Stimulated activated CD4-positive, alpha-beta T cell treated with anti-CD3 and anti-CD28 coated beads, Interleukin-15, amount 100 ng/mL, for 48 hours (primary cell): ENCODE results near the gene ZFX.

ENCODE experiments used
- DNase-seq, 2 donors: peaks; one replicate each; pipeline ENCODE4 v3.0.0-alpha.2; 2020; ENCODE audit warnings: low read depth in 2 of 2

Gene ZFX

GRCh38 chrX:24201216-24201615 is 51.7 kb downstream of the ZFX start:
- DNase-seq = no peak

GRCh38 chrX:24202465-24203031 is 53.0 kb downstream of the ZFX start:
- DNase-seq = no peak

- peak in 1 of 2 donors; percentile 2 for DNase-seq
Observed at GRCh38 chrX:24203072-24203808, 53.7 kb downstream of the ZFX start.

GRCh38 chrX:24204331-24204730 is 54.8 kb downstream of the ZFX start:
- DNase-seq = no peak

GRCh38 chrX:24204958-24205357 is 55.4 kb downstream of the ZFX start:
- no peak for DNase-seq

- DNase-seq = no peak
Observed at GRCh38 chrX:24207826-24208225, 58.3 kb downstream of the ZFX start.

- no peak for DNase-seq
Observed at GRCh38 chrX:24208496-24209240, 59.1 kb downstream of the ZFX start.

- no peak for DNase-seq
Observed at GRCh38 chrX:24210190-24210589, 60.7 kb downstream of the ZFX start.

GRCh38 chrX:24214568-24214967 is 65.0 kb downstream of the ZFX start:
- DNase-seq = no peak

- DNase-seq = no peak
Observed at GRCh38 chrX:24215272-24215671, 65.7 kb downstream of the ZFX start.

- no peak for DNase-seq
Observed at GRCh38 chrX:24216037-24216436, 66.5 kb downstream of the ZFX start.

- no peak for DNase-seq
Observed at GRCh38 chrX:24216827-24217226, 67.3 kb downstream of the ZFX start.

GRCh38 chrX:24219320-24219719 is 69.8 kb downstream of the ZFX start:
- DNase-seq = no peak

- DNase-seq = no peak
Observed at GRCh38 chrX:24221872-24222271, 72.3 kb downstream of the ZFX start.

- DNase-seq = no peak
Observed at GRCh38 chrX:24225265-24225664, 75.7 kb downstream of the ZFX start.

- no peak for DNase-seq
Observed at GRCh38 chrX:24226176-24226575, 76.6 kb downstream of the ZFX start.

GRCh38 chrX:24228596-24228995 is 79.1 kb downstream of the ZFX start:
- no peak for DNase-seq

GRCh38 chrX:24229400-24229879 is 79.9 kb downstream of the ZFX start:
- DNase-seq = no peak

- DNase-seq = no peak
Observed at GRCh38 chrX:24229976-24230375, 80.4 kb downstream of the ZFX start.

GRCh38 chrX:24231131-24231540 is 81.6 kb downstream of the ZFX start:
- DNase-seq = no peak

GRCh38 chrX:24231641-24232179 is 82.2 kb downstream of the ZFX start:
- no peak for DNase-seq

- no peak for DNase-seq
Observed at GRCh38 chrX:24232796-24233195, 83.3 kb downstream of the ZFX start.
